Renal pelvis (tissue), 12 donors: Measurements from ENCODE around the gene PANK2. TPM values are rescaled to one million over a fixed set of nuclear protein-coding genes. Genes with fewer than 3 reads are reported as not detected.
"Not testable (repeated sequence)": the region's sequence is repeated elsewhere in the genome, so short reads cannot be mapped to it uniquely, and the experiment has no call there.

ENCODE experiments used
- DNase-seq: peaks from one replicate; pipeline ENCODE4 v3.0.0-alpha.2; 2013
- long read RNA-seq, 16 experiments: transcript quantifications; one replicate each; lab custom pipeline, GENCODE V29; 2026
- polyA plus RNA-seq, 3 donors: library from polyadenylated mRNA; unstranded; fragments of 120-200 nt; gene quantifications; one replicate each; pipeline ENCODE4 v1.2.1, GENCODE V29; 2013; ENCODE audit not compliant: insufficient read length in 3 of 3

Gene PANK2
- polyA plus RNA-seq: 10 to 100 TPM; 33.7 to 39.1 (median 35.9) TPM
- long read RNA-seq, donor 1, transcript PANK2-201 (7 exons, 2,280 nt): minor isoform, 6 of 28 reads
- long read RNA-seq, donor 1, transcript PANK2-210 (1 exons, 661 nt): major isoform, 16 of 28 reads
- long read RNA-seq, donor 1, partial matches to known transcripts: 0 of 28 reads
- long read RNA-seq, donor 1, other reads (novel, unspliced or antisense): 0 of 28 reads
- long read RNA-seq, donor 2, transcript PANK2-210 (1 exons, 661 nt): major isoform, 18 of 24 reads
- long read RNA-seq, donor 2, partial matches to known transcripts: 0 of 24 reads
- long read RNA-seq, donor 2, other reads (novel, unspliced or antisense): 0 of 24 reads
- long read RNA-seq, donor 3, transcript PANK2-210 (1 exons, 661 nt): major isoform, 16 of 28 reads
- long read RNA-seq, donor 3, partial matches to known transcripts: 6 of 28 reads
- long read RNA-seq, donor 3, other reads (novel, unspliced or antisense): 0 of 28 reads
- long read RNA-seq, donor 4, transcript PANK2-201 (7 exons, 2,280 nt): minor isoform, 6 of 25 reads
- long read RNA-seq, donor 4, transcript PANK2-202 (7 exons, 1,843 nt): minor isoform, 8 of 25 reads
- long read RNA-seq, donor 4, transcript PANK2-210 (1 exons, 661 nt): major isoform, 11 of 25 reads
- long read RNA-seq, donor 4, partial matches to known transcripts: 0 of 25 reads
- long read RNA-seq, donor 4, other reads (novel, unspliced or antisense): 0 of 25 reads
- long read RNA-seq, donor 5, transcript PANK2-210 (1 exons, 661 nt): major isoform, 5 of 5 reads
- long read RNA-seq, donor 5, partial matches to known transcripts: 0 of 5 reads
- long read RNA-seq, donor 5, other reads (novel, unspliced or antisense): 0 of 5 reads
- long read RNA-seq, donor 6, transcript PANK2-202 (7 exons, 1,843 nt): minor isoform, 7 of 28 reads
- long read RNA-seq, donor 6, transcript PANK2-210 (1 exons, 661 nt): major isoform, 18 of 28 reads
- long read RNA-seq, donor 6, partial matches to known transcripts: 0 of 28 reads
- long read RNA-seq, donor 6, other reads (novel, unspliced or antisense): 0 of 28 reads
- long read RNA-seq, donor 7, transcript PANK2-202 (7 exons, 1,843 nt): minor isoform, 6 of 37 reads
- long read RNA-seq, donor 7, transcript PANK2-210 (1 exons, 661 nt): major isoform, 15 of 37 reads
- long read RNA-seq, donor 7, transcript PANK2-201 (7 exons, 2,280 nt): minor isoform, 6 of 37 reads
- long read RNA-seq, donor 7, partial matches to known transcripts: 10 of 37 reads
- long read RNA-seq, donor 7, other reads (novel, unspliced or antisense): 0 of 37 reads
- long read RNA-seq, donor 8, transcript PANK2-210 (1 exons, 661 nt): major isoform, 11 of 15 reads
- long read RNA-seq, donor 8, partial matches to known transcripts: 0 of 15 reads
- long read RNA-seq, donor 8, other reads (novel, unspliced or antisense): 0 of 15 reads
- long read RNA-seq, donor 9, transcript PANK2-210 (1 exons, 661 nt): major isoform, 30 of 65 reads
- long read RNA-seq, donor 9, partial matches to known transcripts: 28 of 65 reads
- long read RNA-seq, donor 9, other reads (novel, unspliced or antisense): 0 of 65 reads
- long read RNA-seq, donor 10, transcript PANK2-210 (1 exons, 661 nt): major isoform, 25 of 28 reads
- long read RNA-seq, donor 10, partial matches to known transcripts: 0 of 28 reads
- long read RNA-seq, donor 10, other reads (novel, unspliced or antisense): 0 of 28 reads
- long read RNA-seq, donor 11, transcript PANK2-210 (1 exons, 661 nt): major isoform, 10 of 17 reads
- long read RNA-seq, donor 11, transcript PANK2-201 (7 exons, 2,280 nt): minor isoform, 5 of 17 reads
- long read RNA-seq, donor 11, partial matches to known transcripts: 0 of 17 reads
- long read RNA-seq, donor 11, other reads (novel, unspliced or antisense): 0 of 17 reads
- long read RNA-seq, donor 12, transcript PANK2-210 (1 exons, 661 nt): major isoform, 29 of 47 reads
- long read RNA-seq, donor 12, partial matches to known transcripts: 13 of 47 reads
- long read RNA-seq, donor 12, other reads (novel, unspliced or antisense): 0 of 47 reads
- long read RNA-seq, donor 13, transcript PANK2-210 (1 exons, 661 nt): major isoform, 18 of 29 reads
- long read RNA-seq, donor 13, partial matches to known transcripts: 6 of 29 reads
- long read RNA-seq, donor 13, other reads (novel, unspliced or antisense): 0 of 29 reads
- long read RNA-seq, donor 14, transcript PANK2-201 (7 exons, 2,280 nt): minor isoform, 6 of 52 reads
- long read RNA-seq, donor 14, transcript PANK2-202 (7 exons, 1,843 nt): minor isoform, 8 of 52 reads
- long read RNA-seq, donor 14, transcript PANK2-210 (1 exons, 661 nt): major isoform, 30 of 52 reads
- long read RNA-seq, donor 14, partial matches to known transcripts: 8 of 52 reads
- long read RNA-seq, donor 14, other reads (novel, unspliced or antisense): 0 of 52 reads
- long read RNA-seq, donor 15, transcript PANK2-210 (1 exons, 661 nt): major isoform, 18 of 40 reads
- long read RNA-seq, donor 15, partial matches to known transcripts: 15 of 40 reads
- long read RNA-seq, donor 15, other reads (novel, unspliced or antisense): 0 of 40 reads
- long read RNA-seq, donor 16, transcript PANK2-210 (1 exons, 661 nt): major isoform, 16 of 39 reads
- long read RNA-seq, donor 16, transcript PANK2-201 (7 exons, 2,280 nt): minor isoform, 6 of 39 reads
- long read RNA-seq, donor 16, partial matches to known transcripts: 14 of 39 reads
- long read RNA-seq, donor 16, other reads (novel, unspliced or antisense): 0 of 39 reads

DNA sequence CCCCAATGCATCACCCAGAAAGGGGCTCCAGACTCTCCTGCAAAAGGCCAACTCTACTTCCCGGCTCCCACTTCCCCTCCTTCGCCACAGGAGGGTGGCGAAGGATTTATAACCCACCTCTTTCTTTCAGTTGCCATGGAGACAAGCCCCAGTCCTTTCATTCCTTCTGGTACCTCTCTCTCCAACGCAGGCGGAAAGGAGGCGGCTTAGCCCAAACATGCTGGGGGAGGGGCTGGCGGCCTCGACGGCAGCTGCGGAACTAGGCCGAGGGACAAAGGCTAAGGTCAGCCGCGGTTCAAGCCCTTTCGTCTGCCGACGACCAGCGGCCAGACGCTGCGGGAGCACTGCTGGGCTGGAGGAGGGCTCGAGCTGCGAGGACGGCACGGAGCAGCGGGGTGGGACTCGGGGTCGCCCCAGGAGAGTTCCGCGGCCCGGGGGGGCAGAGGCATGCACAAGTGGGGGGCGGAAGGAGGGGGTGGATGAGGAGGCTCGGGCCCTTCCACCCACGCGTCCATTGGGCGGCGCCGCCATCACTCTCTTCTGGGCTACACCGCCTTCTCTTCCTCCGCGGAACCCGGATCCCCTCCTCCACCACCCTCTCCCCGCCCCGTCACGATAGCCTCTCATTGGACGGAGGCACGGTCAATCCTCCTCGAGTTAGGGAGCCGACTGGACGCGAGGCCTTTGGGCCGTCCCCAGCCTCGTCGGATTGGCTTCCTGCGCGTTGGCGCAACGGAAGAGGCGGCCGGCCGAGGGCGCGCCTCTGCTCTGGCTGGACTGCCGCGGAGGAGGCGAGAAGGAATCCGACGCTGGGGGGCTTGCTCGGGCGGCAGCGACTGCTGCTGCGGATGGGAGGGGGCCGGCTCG, at the start of gene PANK2:
PANK2 (plus strand) TSS at position 766 of the 867 bp plus-strand sequence.
- DNase-seq: peak; percentile 99

DNA sequence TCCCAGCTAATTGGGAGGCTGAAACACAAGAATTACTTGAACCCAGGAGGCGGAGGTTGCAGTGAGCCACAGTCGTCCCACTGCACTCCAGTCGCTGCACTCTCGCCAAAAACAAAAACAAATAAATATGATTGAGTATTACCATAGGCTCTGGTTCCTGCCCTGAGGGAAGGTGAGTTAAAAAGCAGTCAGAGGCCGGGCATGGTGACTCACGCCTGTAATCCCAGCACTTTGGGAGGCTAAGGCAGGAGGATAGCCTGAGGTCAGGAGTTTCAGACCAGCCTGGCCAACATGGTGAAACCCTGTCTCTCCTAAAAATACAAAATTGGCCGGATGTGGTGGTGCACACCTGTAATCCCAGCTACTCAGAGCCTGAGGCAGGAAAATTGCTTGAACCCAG, 49.0 kb upstream of the PANK2 start:
- not testable (repeated sequence) for DNase-seq

DNA sequence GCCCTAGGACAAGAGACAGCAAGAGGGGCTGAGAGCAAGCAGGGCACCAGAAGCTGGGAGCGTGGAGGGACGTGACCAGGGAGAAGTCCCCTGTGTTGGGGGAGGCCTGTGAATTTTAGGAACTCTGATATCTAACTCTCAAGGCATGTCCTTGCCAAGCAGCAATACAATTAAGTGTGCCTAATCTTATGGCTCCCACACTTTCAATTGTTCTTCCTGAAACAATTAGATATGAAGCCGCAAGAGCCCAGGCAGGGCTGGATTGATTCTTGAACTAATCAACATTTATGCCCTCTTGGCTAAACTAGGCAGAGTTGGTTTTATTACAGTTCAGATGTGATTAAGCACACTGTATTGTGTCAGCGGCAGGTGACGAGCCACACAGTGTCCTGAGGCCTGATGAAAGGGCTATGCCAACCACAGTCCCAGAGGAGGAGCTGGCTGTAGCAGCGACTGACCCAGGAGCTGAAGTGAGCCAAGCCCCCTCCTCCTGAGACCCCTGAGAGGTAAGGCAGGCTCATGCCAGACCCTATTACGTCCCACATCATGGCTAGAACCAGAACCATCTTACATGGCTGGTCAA, 46.7 kb upstream of the PANK2 start:
- DNase-seq: no peak

DNA sequence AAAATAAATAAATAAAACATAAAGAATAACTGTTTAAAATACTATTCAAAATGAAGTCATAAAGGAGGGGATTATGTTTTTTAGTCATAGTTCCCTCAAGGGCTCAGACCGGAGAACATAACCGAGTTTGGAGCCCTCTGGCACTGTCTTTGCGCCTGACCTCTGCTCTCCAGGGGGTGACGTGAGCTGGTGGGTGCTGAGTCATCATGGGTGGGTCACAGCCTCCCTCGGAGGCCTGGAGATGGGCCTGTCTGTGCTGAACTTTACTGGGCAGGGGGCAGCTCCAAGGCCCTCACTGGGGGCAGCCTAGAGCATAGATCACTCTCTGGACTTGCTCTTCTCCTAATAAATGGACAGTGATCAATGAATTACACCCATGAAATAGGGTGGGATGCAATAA, 45.7 kb upstream of the PANK2 start:
- DNase-seq: no peak

DNA sequence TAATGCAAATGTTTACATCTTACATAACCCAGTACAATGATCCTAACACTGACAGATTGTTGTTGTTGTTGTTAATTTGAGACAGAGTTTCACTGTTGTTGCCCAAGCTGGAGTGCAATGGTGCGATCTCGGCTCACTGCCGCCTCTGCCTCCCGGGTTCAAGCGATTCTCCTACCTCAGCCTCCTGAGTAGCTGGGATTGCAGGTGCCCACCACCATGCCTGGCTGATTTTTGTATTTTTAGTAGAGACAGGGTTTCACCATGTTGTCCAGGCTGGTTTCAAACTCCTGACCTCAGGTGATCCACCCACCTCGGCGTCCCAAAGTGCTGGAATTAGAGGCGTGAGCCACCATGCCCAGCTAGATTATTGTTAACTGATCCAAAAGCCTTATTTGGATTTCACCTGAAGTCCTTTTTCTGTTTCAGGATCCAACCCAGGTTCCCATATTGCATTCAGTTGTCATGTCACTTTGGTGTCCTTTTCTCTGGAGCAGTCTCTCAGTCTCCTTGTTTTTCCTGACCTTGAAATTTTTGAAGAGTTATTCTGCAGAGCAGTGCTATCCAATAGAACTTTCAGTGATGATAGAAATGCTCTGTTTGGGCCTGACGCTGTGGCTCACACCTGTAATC, 45.1 kb upstream of the PANK2 start:
- not testable (repeated sequence) for DNase-seq

DNA sequence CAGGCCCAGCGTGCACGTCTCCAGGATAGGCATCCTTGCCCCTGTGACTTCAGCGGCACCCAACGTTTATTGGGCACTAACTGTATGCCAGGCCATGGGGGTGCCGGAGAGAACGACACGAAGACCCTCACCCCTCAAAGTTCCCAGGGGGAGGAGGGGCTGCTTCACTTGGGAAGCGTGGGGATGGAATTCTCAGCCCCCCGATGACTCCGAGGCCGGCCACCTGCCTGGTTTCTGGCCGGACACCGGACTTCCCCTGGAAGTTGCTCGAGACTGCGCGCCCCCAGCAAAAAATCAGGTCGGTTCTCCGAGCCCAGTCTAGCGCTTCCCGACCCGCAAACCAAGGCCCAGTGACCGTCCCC, 42.8 kb upstream of the PANK2 start:
- DNase-seq: peak; percentile 29

DNA sequence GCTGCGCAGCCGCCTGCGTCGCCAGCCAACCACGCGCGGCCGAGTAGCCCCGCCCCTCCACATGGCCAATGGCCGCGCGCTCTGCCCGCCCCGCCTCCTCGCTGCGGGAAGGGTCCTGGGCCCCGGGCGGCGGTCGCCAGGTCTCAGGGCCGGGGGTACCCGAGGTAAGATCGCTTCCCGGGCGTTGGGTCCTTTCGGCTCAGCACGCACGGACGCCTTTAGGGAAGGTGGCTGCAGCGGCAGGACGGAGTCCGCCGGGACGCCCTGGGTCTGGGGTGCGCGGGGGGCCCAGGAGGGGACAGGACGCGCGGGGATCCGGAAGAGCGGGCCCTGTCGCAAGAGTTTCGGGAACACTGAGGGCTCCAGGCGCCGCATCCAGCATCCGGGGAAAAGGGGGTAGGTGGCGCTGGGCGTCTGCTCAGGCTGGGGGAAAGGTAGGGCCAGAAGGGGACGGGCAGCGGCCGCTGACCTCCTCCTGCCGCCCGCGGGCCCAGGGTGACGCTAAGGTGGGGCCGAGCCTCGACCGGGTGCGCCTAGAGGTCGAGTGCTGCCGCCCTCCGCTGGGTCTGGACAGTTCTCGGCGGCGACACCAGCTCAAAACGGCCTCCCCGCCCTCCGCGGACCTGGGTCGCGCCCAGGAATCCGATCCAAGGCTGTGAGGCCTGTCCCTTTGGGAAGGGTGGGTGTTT, 42.3 kb upstream of the PANK2 start, which contains the start of gene MAVS:
MAVS (plus strand) TSS at position 95 of the 689 bp plus-strand sequence. CDS start 7,791 bp downstream, outside the sequence.
- DNase-seq: peak; percentile 88

DNA sequence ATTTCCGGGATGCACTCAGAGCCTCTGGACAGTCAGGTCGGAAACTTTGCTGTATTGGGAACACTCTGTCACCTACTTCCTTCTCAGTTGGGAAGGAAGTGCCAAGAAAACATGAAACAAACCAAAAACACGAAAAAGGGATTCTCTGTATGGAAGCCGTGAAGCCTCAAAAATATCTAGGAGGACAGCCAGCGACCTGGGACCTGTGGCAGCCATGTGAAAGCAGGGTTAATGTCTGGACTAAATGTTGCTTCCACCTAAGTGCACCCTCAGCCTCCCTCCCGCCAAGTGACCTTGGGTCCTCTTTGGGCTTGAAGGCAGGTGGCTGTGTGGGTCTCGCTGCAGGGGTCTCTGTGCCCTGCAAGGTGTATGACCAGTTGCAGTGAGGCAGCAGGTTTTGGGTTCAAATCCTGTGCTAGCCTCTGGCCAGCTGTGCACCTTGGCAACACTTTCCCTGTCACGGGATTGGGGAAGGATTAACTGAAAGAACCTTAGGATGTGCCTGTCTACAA, 41.7 kb upstream of the PANK2 start:
- DNase-seq: no peak

DNA sequence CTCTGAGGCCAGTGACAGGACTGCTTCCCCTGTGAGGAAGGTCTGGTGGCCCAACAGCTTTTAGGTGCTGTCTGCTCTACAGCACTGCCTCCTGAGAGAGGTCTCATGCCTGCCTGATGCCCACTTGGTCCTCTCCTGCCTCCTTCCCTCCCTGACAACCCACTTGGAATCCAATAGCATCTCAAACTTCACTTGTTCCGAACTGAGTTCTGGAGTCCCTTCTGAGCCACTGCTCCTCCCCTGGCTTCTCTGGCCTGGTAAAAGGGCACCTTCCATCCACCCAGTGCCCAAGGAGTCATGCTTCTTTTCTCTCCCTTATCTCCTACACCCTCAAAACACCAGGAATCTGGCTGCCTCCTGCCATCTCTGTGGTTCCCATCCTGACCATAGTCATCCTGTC, 40.6 kb upstream of the PANK2 start:
- no peak for DNase-seq

DNA sequence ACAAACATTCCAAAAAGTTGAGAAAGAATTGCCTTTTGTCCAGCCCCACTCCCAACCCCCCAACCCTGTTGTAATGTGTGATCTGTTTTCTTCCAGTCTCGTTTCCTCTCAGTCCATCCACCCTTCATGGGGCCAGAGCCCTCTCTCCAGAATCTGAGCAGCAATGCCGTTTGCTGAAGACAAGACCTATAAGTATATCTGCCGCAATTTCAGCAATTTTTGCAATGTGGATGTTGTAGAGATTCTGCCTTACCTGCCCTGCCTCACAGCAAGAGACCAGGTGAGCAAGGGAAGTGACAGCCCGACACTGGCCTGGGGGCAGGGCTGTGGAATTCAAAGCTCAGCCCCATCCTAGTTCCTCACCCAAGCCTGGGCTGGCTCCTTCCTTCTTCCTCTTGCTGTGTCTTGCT, 34.7 kb upstream of the PANK2 start:
- DNase-seq: no peak

DNA sequence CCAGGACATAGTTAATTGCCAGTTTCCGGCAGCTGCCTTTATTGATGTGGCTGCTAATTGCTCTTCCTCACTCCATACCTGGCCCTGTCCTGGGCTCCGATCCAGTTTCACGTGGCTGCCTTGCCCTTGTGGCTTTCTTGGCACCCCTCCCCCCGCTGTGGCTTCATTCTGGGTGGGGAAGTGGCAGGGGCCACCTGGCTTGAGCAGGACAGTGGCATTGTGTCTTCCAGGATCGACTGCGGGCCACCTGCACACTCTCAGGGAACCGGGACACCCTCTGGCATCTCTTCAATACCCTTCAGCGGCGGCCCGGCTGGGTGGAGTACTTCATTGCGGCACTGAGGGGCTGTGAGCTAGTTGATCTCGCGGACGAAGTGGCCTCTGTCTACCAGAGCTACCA, 31.8 kb upstream of the PANK2 start:
- DNase-seq: no peak

DNA sequence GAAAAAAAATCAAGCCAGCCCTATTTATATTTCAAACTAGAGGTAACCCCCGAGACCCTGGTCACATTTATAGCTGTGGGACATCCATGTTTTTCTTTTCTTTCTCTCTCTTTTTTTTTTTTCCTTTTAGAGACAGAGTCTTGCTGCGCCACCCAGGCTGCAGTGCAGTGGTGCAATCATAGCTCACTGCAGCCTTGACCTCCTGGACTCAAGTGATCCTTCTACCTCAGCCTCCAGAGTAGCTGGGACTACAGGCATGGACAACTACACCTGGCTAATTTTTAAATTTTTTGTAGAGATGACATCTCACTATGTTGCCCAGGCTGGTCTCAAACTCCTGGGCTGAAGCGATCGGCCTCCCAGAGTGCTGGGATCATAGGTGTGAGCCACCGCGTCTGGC, 30.5 kb upstream of the PANK2 start:
- no peak for DNase-seq

DNA sequence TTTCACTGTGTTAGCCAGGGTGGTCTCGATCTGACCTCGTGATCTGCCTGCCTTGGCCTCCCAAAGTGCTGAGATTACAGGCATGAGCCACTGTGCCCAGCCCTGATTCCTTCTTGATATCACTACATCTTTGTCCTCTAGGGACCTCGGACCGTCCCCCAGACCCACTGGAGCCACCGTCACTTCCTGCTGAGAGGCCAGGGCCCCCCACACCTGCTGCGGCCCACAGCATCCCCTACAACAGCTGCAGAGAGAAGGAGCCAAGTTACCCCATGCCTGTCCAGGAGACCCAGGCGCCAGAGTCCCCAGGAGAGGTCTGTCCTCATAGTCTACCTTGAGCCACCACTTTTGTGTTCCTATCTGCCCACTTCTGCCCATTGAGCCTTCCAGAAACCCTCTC, 28.0 kb upstream of the PANK2 start:
- DNase-seq: no peak

DNA sequence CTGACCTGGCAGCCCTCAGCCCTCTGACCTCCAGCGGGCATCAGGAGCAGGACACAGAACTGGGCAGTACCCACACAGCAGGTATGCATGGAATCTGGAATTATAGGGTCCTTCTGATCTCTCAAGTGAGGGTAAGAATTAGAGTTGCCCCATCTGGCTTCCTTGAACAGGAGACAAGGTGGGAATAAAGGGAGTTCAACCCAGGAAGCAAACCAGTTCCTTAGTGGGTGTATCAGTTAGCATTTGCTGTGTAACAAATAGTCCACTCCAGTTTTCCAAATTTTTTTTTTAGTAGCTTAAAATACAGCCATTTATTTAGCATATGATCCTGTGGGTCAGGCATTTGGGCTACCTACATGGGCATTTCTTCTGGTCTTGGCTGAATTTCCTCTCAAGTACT, 26.9 kb upstream of the PANK2 start:
- DNase-seq: no peak

DNA sequence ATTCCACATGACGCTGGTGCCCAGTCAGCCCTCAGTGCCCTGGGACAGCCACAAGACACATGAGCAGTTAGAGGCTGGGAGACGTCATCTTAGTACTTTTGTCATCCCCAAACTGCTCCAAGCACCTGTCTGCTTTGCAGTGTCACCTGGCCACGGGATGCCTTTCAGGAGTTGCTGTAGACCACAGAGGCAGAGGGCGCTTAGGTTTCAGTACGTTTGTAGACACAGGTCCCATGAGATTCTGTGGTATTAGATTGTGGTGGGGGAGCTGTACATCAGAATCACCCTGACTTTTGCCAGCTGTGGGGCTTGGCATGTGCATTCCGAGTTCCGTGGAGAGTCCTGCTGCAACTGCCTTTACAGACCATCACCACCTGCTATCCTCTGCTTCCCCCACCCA, 25.9 kb upstream of the PANK2 start:
- no peak for DNase-seq

DNA sequence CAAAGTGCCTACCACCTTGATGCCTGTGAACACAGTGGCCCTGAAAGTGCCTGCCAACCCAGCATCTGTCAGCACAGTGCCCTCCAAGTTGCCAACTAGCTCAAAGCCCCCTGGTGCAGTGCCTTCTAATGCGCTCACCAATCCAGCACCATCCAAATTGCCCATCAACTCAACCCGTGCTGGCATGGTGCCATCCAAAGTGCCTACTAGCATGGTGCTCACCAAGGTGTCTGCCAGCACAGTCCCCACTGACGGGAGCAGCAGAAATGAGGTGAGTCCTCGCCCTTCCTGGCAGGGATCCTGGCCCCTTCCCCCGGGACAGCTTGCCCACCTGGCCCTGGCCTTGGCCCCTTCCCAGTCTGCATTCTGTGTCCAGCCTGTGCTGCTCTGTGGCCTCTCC, 24.7 kb upstream of the PANK2 start:
- DNase-seq: no peak
